Measurements from ENCODE around the gene ZFC3H1. TPM values are rescaled to one million over a fixed set of nuclear protein-coding genes. Genes with fewer than 3 reads are reported as not detected.

The ZFC3H1 gene
- total RNA-seq, 1 donor from 2014 or later, result 121 TPM

DNA sequence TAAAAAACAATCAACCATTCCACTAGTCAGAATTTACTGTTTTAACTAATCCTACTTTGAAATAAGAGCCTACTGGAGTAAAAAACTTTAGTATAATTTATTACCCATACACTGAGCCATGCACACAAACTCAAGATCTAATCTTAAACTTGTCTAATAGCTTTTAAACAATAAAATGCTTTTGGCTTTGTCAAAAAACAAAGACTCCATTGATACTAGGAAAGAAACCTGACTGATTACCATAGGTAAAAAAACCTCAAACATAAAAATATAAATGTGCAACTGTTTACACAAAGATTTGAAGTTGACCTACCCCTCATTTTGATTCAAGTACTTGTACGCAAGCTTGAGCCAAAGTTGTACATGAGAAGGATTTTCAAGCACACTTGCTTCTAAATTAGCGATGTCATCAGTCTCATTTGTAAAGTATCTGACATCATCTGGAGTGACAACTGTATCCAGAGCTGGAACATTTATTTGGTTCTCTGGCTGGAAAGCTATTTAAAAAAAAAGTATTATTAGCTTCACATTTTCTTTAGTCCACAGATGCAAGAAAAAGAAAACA lies 36.1 kb downstream of the ZFC3H1 start:
- no peak for DNase-seq (ENCODE audit: extremely low spot score in 2 of 2)
- Histone ChIP-seq H3K27me3 (no peaks in the 10 kb centered on the region), H3K4me3 (no peak overlapping the region), H3K36me3 (peaks cover 0 to 92% of the 10 kb centered on the region in 2 donors), H3K9me3 (no peaks in the 10 kb centered on the region), H3K27ac (no peak overlapping the region), H3K4me1 (peaks cover 7% of the 10 kb centered on the region)
- intact Hi-C loops (cut with DNase I), result no loop called here
- TF ChIP-seq, protein P1, sequence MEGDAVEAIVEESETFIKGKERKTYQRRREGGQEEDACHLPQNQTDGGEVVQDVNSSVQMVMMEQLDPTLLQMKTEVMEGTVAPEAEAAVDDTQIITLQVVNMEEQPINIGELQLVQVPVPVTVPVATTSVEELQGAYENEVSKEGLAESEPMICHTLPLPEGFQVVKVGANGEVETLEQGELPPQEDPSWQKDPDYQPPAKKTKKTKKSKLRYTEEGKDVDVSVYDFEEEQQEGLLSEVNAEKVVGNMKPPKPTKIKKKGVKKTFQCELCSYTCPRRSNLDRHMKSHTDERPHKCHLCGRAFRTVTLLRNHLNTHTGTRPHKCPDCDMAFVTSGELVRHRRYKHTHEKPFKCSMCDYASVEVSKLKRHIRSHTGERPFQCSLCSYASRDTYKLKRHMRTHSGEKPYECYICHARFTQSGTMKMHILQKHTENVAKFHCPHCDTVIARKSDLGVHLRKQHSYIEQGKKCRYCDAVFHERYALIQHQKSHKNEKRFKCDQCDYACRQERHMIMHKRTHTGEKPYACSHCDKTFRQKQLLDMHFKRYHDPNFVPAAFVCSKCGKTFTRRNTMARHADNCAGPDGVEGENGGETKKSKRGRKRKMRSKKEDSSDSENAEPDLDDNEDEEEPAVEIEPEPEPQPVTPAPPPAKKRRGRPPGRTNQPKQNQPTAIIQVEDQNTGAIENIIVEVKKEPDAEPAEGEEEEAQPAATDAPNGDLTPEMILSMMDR (IDR thresholded peaks at IDR 0.05), result no peak
- TF ChIP-seq POLR2A (IDR thresholded peaks at IDR 0.05) (no peak), POLR2AphosphoS5 (IDR thresholded peaks at IDR 0.05; ENCODE audit: insufficient read depth in 1 of 2, low read depth in 1 of 2) (no peak)

DNA sequence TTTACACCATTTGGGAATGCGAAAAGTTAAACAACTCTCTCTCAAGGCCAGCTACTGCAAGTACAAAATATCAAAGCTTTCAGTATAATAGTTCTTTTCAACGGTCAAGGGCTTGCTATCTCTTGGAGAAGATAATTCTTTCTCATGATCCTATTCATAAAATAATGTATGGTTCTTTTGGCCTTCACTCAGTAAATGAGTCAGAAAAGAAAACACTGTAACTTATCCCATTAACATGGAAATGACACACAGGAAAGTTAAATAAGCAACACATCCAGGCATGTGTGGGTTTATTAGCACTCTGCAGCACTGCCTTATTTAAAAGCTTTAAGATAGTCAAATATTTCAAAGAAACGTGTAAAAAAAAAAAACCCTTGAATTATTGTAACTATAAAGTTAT lies 36.9 kb downstream of the ZFC3H1 start:
- DNase-seq (ENCODE audit: extremely low spot score in 2 of 2), result no peak
- H3K27ac ChIP-seq, result no peak overlapping the region
- peaks cover 7% of the 10 kb centered on the region for H3K4me1 ChIP-seq
- no peaks in the 10 kb centered on the region for H3K9me3 ChIP-seq
- H3K36me3 ChIP-seq, result peaks cover 0 to 92% of the 10 kb centered on the region in 2 donors
- H3K4me3 ChIP-seq, result no peak overlapping the region
- H3K27me3 ChIP-seq, result no peaks in the 10 kb centered on the region
- no peak for TF ChIP-seq POLR2A (IDR thresholded peaks at IDR 0.05)
- no peak for TF ChIP-seq POLR2AphosphoS5 (IDR thresholded peaks at IDR 0.05; ENCODE audit: insufficient read depth in 1 of 2, low read depth in 1 of 2)
- TF ChIP-seq, protein P1 (IDR thresholded peaks at IDR 0.05), result no peak
- intact Hi-C loops (cut with DNase I), result no loop called here

DNA sequence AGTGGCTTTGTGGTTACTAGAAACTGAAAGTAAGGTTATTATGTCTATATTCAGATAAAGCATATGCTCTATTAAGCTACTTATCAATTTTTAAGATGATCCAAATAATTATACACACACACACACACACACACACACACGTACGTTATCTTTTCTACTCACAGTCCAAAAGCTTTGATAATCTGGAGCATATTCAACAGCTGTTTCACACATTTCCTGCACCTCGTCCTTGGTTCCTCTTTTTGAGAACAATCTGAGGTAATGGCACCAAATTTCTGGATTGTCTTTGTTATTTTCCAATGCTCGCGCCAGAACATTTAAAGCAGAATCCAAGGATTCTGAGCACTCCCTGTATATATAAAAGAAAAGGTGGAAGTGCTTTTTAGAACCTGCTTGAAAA lies 37.5 kb downstream of the ZFC3H1 start:
- Histone ChIP-seq H3K4me1 (peaks cover 7% of the 10 kb centered on the region), H3K36me3 (peaks cover 0 to 92% of the 10 kb centered on the region in 2 donors), H3K27me3 (no peaks in the 10 kb centered on the region), H3K9me3 (no peaks in the 10 kb centered on the region), H3K27ac (no peak overlapping the region), H3K4me3 (no peak overlapping the region)
- TF ChIP-seq, protein P1 (IDR thresholded peaks at IDR 0.05), result no peak
- TF ChIP-seq POLR2A (IDR thresholded peaks at IDR 0.05) (no peak), POLR2AphosphoS5 (IDR thresholded peaks at IDR 0.05; ENCODE audit: insufficient read depth in 1 of 2, low read depth in 1 of 2) (no peak)
- intact Hi-C loops (cut with DNase I), result no loop called here
- DNase-seq (ENCODE audit: extremely low spot score in 2 of 2), result no peak

DNA sequence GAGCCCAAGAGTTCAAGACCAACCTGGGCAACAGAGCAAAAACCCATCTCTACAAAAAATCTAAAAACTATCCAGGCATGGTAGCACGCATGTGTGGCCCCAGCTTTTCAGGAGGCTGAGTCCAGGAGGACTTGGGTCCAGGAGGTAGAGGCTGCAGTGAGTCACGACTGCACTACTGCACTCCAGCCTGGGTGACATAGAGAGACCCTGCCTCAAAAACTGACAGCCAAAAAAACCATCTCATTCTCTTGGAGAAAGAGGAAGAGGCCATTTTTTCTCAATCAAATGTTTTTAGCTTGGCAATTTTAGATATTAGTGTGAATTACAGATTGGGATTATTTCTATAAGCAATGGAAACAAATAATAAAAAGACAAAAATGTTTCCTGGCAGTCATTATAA lies 38.2 kb downstream of the ZFC3H1 start:
- H3K4me1 ChIP-seq, result peaks cover 7% of the 10 kb centered on the region
- TF ChIP-seq, protein P1 (IDR thresholded peaks at IDR 0.05), result no peak
- TF ChIP-seq POLR2A (IDR thresholded peaks at IDR 0.05) (no peak), POLR2AphosphoS5 (IDR thresholded peaks at IDR 0.05; ENCODE audit: insufficient read depth in 1 of 2, low read depth in 1 of 2) (no peak)
- H3K27ac ChIP-seq, result no peak overlapping the region
- no peaks in the 10 kb centered on the region for H3K27me3 ChIP-seq
- no peaks in the 10 kb centered on the region for H3K9me3 ChIP-seq
- intact Hi-C loops (cut with DNase I), result no loop called here
- peaks cover 0 to 92% of the 10 kb centered on the region in 2 donors for H3K36me3 ChIP-seq
- DNase-seq (ENCODE audit: extremely low spot score in 2 of 2), result no peak
- no peak overlapping the region for H3K4me3 ChIP-seq

DNA sequence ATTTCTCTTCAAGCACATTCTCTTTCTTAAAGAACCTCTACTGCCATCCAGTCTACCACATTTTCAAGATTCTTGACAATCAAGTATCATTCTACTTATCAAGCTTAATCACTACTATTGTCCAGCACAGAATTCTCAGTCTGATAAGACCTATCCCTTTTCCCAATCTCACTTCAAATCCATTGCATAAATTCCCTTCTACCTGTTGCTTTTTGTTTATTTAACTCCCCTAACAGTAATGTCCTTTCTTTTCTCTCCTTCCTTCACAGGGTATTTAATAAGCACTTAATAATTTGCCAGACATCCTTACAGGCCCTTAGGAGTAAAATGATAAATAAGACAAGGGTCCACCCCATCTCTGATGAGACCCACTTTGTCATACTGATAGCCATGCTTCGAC lies 41.7 kb downstream of the ZFC3H1 start:
- peaks cover 7% of the 10 kb centered on the region for H3K4me1 ChIP-seq
- intact Hi-C loops (cut with DNase I), result no loop called here
- TF ChIP-seq, protein P1 (IDR thresholded peaks at IDR 0.05), result no peak
- TF ChIP-seq POLR2A (IDR thresholded peaks at IDR 0.05), result no peak
- no peak for TF ChIP-seq POLR2AphosphoS5 (IDR thresholded peaks at IDR 0.05; ENCODE audit: insufficient read depth in 1 of 2, low read depth in 1 of 2)
- H3K27ac ChIP-seq, result no peak overlapping the region
- H3K27me3 ChIP-seq, result no peaks in the 10 kb centered on the region
- H3K4me3 ChIP-seq, result no peak overlapping the region
- H3K9me3 ChIP-seq, result no peaks in the 10 kb centered on the region
- H3K36me3 ChIP-seq, result peaks cover 0 to 94% of the 10 kb centered on the region in 2 donors
- no peak for DNase-seq (ENCODE audit: extremely low spot score in 2 of 2)
